ENCODE data around the gene ADGRA3. TPM values are rescaled to one million over a fixed set of nuclear protein-coding genes. Genes with fewer than 3 reads are reported as not detected.

Gene ADGRA3
- total RNA-seq, 3 donors from 2014 or later, result 6.4 to 24.0 (median 11.1) TPM

DNA sequence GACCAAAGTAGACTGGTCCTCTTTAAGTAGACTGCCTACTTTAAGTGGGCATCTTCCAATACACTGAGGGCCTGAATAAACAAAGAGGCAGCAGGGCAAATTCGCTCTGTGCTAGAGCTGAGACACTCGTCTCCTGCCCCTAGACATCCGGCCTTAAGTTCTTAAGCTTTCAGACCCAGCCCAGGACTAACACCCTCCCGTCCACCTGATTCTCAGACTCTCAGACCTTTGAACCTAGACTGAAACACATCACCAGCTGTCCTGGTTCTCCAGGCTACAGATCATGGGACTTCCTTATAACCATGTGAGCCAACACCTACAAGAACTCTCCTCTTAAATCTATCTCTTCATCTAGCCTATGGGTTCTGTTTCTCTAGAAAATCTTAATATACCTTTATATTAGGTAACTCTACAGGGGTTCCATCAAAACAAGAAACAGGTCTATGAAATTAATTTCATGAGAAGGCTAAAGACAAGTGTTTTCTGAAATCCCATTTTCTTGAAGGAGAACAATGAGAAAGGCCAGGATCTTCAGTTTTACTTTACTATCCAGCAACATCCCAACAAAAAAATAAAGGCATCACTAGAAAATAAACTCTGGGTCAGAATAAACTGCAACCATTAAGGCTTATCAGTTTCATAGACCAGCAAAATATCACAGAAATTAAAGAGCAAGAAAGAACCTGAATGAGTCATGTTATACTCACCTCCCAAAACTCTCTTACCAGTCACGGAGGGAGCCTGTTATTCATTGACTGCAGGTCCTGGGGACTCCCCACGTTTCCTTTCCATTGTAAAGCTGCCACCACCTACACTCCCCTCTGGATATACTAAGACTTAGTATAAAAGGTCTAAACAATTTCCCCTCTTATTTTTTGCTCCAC, 14.8 kb downstream of the ADGRA3 start:
- peak; percentile 94 to 97 for ATAC-seq

DNA sequence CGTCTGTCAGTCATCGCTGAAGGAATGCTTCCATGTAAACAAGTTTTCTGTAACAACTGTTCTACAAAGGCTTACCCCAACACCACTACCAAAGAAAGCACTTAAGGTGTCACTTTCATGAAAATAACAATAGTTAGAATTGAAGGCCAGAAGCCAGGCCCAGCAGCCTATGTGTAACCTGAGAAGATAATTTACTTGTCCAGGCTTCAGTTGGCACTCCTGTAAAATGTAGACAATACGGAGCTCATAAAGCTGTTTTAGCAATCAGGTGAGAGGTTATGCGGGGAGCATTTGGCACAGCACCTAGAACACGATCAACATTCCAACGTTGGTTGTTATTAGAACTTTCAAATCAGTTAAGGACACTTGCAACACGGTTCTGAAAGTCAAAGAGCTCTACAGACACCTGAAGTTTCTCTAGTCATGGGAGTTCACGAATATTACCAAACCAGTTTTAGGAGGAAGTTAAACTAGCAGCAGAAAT, 15.7 kb downstream of the ADGRA3 start:
- DNase-seq, result no peak
- Mint-ChIP-seq H3K4me3 (no peak overlapping the region), H3K27me3 (ENCODE audit: low read depth) (no peaks in the 10 kb centered on the region), H3K4me1 (ENCODE audit: low read depth) (peaks cover 5% of the 10 kb centered on the region), H3K36me3 (ENCODE audit: insufficient read depth) (no peaks in the 10 kb centered on the region), H3K9me3 (no peaks in the 10 kb centered on the region)
- ATAC-seq, result no peak

More for the DNA sequence above, 14.8 kb downstream of the ADGRA3 start:
- Mint-ChIP-seq H3K4me1 (ENCODE audit: low read depth) (peaks cover 5% of the 10 kb centered on the region), H3K27me3 (ENCODE audit: low read depth) (no peaks in the 10 kb centered on the region), H3K4me3 (no peak overlapping the region), H3K36me3 (ENCODE audit: insufficient read depth) (no peaks in the 10 kb centered on the region), H3K9me3 (no peaks in the 10 kb centered on the region)
- no peak for DNase-seq

GRCh38 chr4:22498866-22499265, 17.0 kb downstream of the ADGRA3 start:
- DNase-seq, result no peak
- no peaks in the 10 kb centered on the region for H3K36me3 Mint-ChIP-seq (ENCODE audit: insufficient read depth)
- no peak for ATAC-seq
- no peak overlapping the region for H3K4me3 Mint-ChIP-seq
- H3K27me3 Mint-ChIP-seq (ENCODE audit: low read depth), result no peaks in the 10 kb centered on the region
- peaks cover 5% of the 10 kb centered on the region for H3K4me1 Mint-ChIP-seq (ENCODE audit: low read depth)
- no peaks in the 10 kb centered on the region for H3K9me3 Mint-ChIP-seq

GRCh38 chr4:22496165-22496813, 19.6 kb downstream of the ADGRA3 start:
- Mint-ChIP-seq H3K4me3 (no peak overlapping the region), H3K9me3 (no peaks in the 10 kb centered on the region), H3K4me1 (ENCODE audit: low read depth) (peaks cover 5% of the 10 kb centered on the region), H3K27me3 (ENCODE audit: low read depth) (no peaks in the 10 kb centered on the region), H3K36me3 (ENCODE audit: insufficient read depth) (no peaks in the 10 kb centered on the region)
- no peak for DNase-seq
- ATAC-seq, result no peak

GRCh38 chr4:22493523-22493922, 22.3 kb downstream of the ADGRA3 start:
- no peaks in the 10 kb centered on the region for H3K4me1 Mint-ChIP-seq (ENCODE audit: low read depth)
- H3K9me3 Mint-ChIP-seq, result peaks cover 6% of the 10 kb centered on the region
- no peak for DNase-seq
- no peaks in the 10 kb centered on the region for H3K36me3 Mint-ChIP-seq (ENCODE audit: insufficient read depth)
- no peak overlapping the region for H3K4me3 Mint-ChIP-seq
- H3K27me3 Mint-ChIP-seq (ENCODE audit: low read depth), result no peaks in the 10 kb centered on the region
- no peak for ATAC-seq

GRCh38 chr4:22492987-22493386, 22.9 kb downstream of the ADGRA3 start:
- no peaks in the 10 kb centered on the region for H3K27me3 Mint-ChIP-seq (ENCODE audit: low read depth)
- H3K4me1 Mint-ChIP-seq (ENCODE audit: low read depth), result no peaks in the 10 kb centered on the region
- H3K4me3 Mint-ChIP-seq, result no peak overlapping the region
- ATAC-seq (no peak), DNase-seq (no peak)
- H3K36me3 Mint-ChIP-seq (ENCODE audit: insufficient read depth), result no peaks in the 10 kb centered on the region
- peaks cover 8% of the 10 kb centered on the region for H3K9me3 Mint-ChIP-seq

- Mint-ChIP-seq H3K27me3 (ENCODE audit: low read depth) (no peaks in the 10 kb centered on the region), H3K4me1 (ENCODE audit: low read depth) (no peaks in the 10 kb centered on the region), H3K4me3 (no peak overlapping the region), H3K9me3 (peaks cover 8% of the 10 kb centered on the region), H3K36me3 (ENCODE audit: insufficient read depth) (no peaks in the 10 kb centered on the region)
- ATAC-seq (no peak), DNase-seq (no peak)
These were observed 23.9 kb downstream of the ADGRA3 start for GRCh38 chr4:22491939-22492338.

DNA sequence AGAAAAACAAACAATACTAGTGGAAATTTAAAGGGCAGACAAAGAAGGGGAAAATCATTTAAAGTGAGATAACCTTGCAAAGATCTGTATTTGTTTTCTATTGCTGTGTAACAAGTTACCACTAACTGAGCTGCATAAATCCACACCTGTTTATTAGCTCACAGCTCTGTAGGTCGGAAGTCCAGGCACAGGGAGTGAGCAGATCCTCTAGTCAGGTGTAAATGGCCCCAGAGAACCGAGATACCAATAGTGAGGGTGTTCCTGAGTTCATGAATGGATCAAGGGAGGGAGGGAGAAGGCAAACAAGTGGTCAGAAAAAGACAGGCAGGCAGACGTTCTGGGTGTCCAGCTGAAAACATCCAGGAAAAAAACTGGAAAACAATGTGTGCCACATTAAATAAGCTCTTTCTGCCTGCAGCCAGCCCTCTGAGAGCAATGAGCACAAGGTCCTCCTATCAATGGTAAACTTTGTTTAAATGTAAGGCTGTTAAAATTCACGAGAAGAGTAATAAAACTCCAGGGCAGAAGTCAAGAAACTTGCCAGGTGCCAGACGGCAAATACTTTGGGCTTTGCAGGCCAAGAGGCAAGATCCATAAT, 25.0 kb downstream of the ADGRA3 start:
- Mint-ChIP-seq H3K36me3 (ENCODE audit: insufficient read depth) (no peaks in the 10 kb centered on the region), H3K27me3 (ENCODE audit: low read depth) (no peaks in the 10 kb centered on the region), H3K9me3 (peaks cover 8% of the 10 kb centered on the region), H3K4me3 (no peak overlapping the region), H3K4me1 (ENCODE audit: low read depth) (no peaks in the 10 kb centered on the region)
- ATAC-seq, result no peak
- no peak for DNase-seq

DNA sequence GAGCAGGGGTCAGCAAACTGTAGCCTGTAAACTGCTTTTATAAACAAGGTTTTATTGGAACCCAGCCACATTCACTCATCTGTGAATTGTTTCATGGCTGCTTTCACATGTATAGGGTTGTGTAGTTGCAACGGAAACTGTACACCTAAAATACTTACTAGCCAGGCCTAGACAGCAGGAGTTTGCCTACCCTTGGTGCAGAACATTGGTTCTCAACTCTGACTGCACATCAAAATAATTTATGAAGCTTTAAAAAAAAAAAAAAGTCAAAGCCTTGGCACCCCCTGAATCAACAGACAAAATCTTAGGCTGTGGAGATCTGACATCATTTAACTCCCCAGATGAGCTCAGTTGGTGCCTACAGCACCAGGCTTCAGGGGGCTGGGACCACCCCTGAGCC, 27.8 kb downstream of the ADGRA3 start:
- Mint-ChIP-seq H3K9me3 (peaks cover 10% of the 10 kb centered on the region), H3K36me3 (ENCODE audit: insufficient read depth) (no peaks in the 10 kb centered on the region), H3K4me1 (ENCODE audit: low read depth) (no peaks in the 10 kb centered on the region), H3K27me3 (ENCODE audit: low read depth) (no peaks in the 10 kb centered on the region), H3K4me3 (no peak overlapping the region)
- no peak for ATAC-seq
- no peak for DNase-seq

GRCh38 chr4:22487328-22487727, 28.5 kb downstream of the ADGRA3 start:
- H3K9me3 Mint-ChIP-seq, result peaks cover 12% of the 10 kb centered on the region
- H3K4me1 Mint-ChIP-seq (ENCODE audit: low read depth), result no peaks in the 10 kb centered on the region
- no peaks in the 10 kb centered on the region for H3K27me3 Mint-ChIP-seq (ENCODE audit: low read depth)
- no peak overlapping the region for H3K4me3 Mint-ChIP-seq
- ATAC-seq (no peak), DNase-seq (no peak)
- no peaks in the 10 kb centered on the region for H3K36me3 Mint-ChIP-seq (ENCODE audit: insufficient read depth)

DNA sequence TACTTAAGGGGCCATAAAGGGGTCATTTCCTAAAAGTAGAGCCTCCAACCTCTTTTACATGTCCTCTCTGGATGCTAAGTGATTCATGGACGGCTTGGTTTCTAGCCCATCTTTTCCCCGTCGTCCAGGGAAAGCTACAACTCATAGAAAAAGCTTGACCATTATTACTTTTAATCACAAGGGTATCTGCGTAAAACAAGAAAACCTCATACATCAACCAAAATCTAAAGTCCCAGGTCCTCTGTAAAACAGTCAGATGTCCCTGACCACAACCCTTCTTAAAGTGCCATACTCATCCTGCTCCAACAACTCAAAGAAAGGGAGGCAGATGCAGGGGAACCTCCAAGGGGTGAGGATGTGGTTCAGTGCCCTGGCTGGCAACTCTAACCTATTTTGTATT, 29.6 kb downstream of the ADGRA3 start:
- H3K4me3 Mint-ChIP-seq, result no peak overlapping the region
- no peaks in the 10 kb centered on the region for H3K27me3 Mint-ChIP-seq (ENCODE audit: low read depth)
- ATAC-seq, result no peak
- H3K4me1 Mint-ChIP-seq (ENCODE audit: low read depth), result no peaks in the 10 kb centered on the region
- no peak for DNase-seq
- H3K36me3 Mint-ChIP-seq (ENCODE audit: insufficient read depth), result no peaks in the 10 kb centered on the region
- H3K9me3 Mint-ChIP-seq, result peaks cover 12% of the 10 kb centered on the region

DNA sequence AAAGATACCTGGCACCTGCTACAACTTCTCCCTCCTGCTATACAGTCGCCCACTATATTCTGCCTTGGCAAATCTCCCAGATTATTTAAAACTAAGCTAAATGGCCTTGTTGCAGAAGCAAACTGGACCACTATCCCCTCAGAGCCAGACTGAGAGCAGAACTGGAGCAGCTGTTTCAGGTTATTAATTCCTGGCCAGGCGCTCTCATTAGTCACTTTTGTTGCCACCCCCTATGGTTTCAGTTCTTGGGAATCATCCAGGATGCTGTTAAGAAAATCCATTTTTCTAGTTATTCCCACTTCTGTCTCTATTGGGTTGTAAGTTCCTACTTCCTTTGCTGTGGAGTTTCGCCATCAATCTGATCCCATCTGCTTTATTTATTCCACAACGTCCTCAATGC, 30.1 kb downstream of the ADGRA3 start:
- Mint-ChIP-seq H3K36me3 (ENCODE audit: insufficient read depth) (no peaks in the 10 kb centered on the region), H3K4me1 (ENCODE audit: low read depth) (no peaks in the 10 kb centered on the region), H3K4me3 (no peak overlapping the region), H3K27me3 (ENCODE audit: low read depth) (no peaks in the 10 kb centered on the region), H3K9me3 (peaks cover 12% of the 10 kb centered on the region)
- DNase-seq (no peak), ATAC-seq (no peak)

GRCh38 chr4:22483551-22483981, 32.3 kb downstream of the ADGRA3 start:
- Mint-ChIP-seq H3K27me3 (ENCODE audit: low read depth) (no peaks in the 10 kb centered on the region), H3K4me3 (no peak overlapping the region)

DNA sequence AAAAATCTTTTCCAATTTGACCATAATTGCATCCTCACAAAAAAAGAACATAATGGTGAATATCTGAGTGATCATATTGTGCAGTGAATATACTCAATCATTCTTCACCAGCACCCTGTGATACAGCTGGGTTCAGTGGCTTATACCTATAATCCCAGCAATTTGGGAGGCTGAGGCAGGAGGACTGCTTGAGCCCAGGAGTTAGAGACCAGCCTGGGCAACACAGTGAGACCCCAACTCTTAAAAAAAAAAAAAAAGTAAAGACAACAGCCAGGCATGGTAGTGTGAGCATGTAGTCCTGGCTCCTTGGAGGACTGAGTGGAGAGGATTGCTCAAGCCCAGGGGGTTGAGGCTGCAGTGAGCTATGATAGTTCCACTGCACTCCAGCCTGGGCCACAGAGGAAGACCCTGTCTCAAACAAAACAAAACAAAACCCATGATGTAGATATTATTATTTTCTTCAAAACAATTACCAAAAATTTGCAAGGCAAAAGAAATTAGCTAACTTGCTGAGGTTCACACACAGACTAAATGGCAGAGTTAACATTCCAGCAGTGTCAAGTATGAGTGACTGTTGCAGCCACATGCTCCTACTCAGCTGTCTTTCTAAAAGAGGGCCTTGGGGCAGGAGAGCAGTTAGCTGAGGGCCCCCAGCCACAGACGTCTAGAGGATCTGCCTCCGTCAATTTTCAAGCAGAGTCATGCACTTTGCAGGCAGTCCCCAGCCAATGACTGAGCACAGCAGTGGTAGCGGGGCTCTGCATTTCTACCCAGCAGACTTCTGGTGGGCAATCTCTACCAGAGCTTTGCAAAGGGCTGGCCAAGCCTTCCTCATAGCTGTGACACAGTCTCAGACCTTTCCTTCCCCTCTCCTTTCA, 33.4 kb downstream of the ADGRA3 start:
- Mint-ChIP-seq H3K4me3 (no peak overlapping the region), H3K36me3 (ENCODE audit: insufficient read depth) (no peaks in the 10 kb centered on the region), H3K27me3 (ENCODE audit: low read depth) (no peaks in the 10 kb centered on the region), H3K4me1 (ENCODE audit: low read depth) (no peaks in the 10 kb centered on the region), H3K9me3 (peaks cover 4% of the 10 kb centered on the region)
- no peak for ATAC-seq
- no peak for DNase-seq

More at GRCh38 chr4:22483551-22483981, 32.3 kb downstream of the ADGRA3 start:
- peaks cover 6% of the 10 kb centered on the region for H3K9me3 Mint-ChIP-seq
- DNase-seq, result no peak
- ATAC-seq, result no peak
- H3K36me3 Mint-ChIP-seq (ENCODE audit: insufficient read depth), result no peaks in the 10 kb centered on the region
- H3K4me1 Mint-ChIP-seq (ENCODE audit: low read depth), result no peaks in the 10 kb centered on the region
